HEK293 (cell line): ENCODE measurements around the gene NOX1.
"Not testable (repeated sequence)": the region's sequence is repeated elsewhere in the genome, so short reads cannot be mapped to it uniquely, and the experiment has no call there.

ENCODE experiments used
- CTCF ChIP-seq: fragments of 450-650 bp; formaldehyde crosslinking; IDR thresholded peaks from 2 replicates; pipeline ENCODE4 v1.5.1; 2016; ENCODE audit warnings: missing biosample characterization, missing genetic modification characterization
- GFI1B ChIP-seq: fragments of 450-650 bp; formaldehyde crosslinking; IDR thresholded peaks from 2 replicates; pipeline ENCODE4 v1.5.1; 2016; ENCODE audit warnings: missing biosample characterization, missing genetic modification characterization
- GLI4 ChIP-seq: fragments of 450-650 bp; formaldehyde crosslinking; IDR thresholded peaks from 2 replicates; pipeline ENCODE4 v1.5.1; 2016; ENCODE audit warnings: missing biosample characterization, missing genetic modification characterization
- KLF16 ChIP-seq: fragments of 450-650 bp; formaldehyde crosslinking; IDR thresholded peaks from 2 replicates; pipeline ENCODE4 v1.5.1; 2017; ENCODE audit warnings: missing biosample characterization, missing genetic modification characterization
- YY1 ChIP-seq: fragments of 450-650 bp; formaldehyde crosslinking; IDR thresholded peaks from 2 replicates; pipeline ENCODE4 v1.5.1; 2018; ENCODE audit warnings: missing biosample characterization, missing genetic modification characterization
- ZBTB20 ChIP-seq: fragments of 450-650 bp; formaldehyde crosslinking; IDR thresholded peaks from 2 replicates; pipeline ENCODE4 v1.5.1; 2016; ENCODE audit warnings: missing biosample characterization, missing genetic modification characterization
- ZNF19 ChIP-seq: fragments of 450-650 bp; formaldehyde crosslinking; IDR thresholded peaks from 2 replicates; pipeline ENCODE4; 2016; ENCODE audit warnings: missing biosample characterization, missing genetic modification characterization, low read depth
- ZNF221 ChIP-seq: fragments of 450-650 bp; formaldehyde crosslinking; IDR thresholded peaks from 2 replicates; pipeline ENCODE4 v1.5.1; 2017; ENCODE audit warnings: missing biosample characterization, missing genetic modification characterization, borderline replicate concordance
- ZNF24 ChIP-seq: fragments of 450-650 bp; formaldehyde crosslinking; IDR thresholded peaks from 2 replicates; pipeline ENCODE4 v1.5.1; 2016; ENCODE audit warnings: missing biosample characterization, missing genetic modification characterization
- ZNF423 ChIP-seq: fragments of 450-650 bp; formaldehyde crosslinking; IDR thresholded peaks from 2 replicates; pipeline ENCODE4 v1.5.1; 2016; ENCODE audit warnings: missing biosample characterization, missing genetic modification characterization
- ZNF514 ChIP-seq: fragments of 450-650 bp; formaldehyde crosslinking; IDR thresholded peaks from 2 replicates; pipeline ENCODE4 v1.5.1; 2016; ENCODE audit warnings: missing biosample characterization, missing genetic modification characterization
- ZNF704 ChIP-seq: fragments of 450-650 bp; formaldehyde crosslinking; IDR thresholded peaks from 2 replicates; pipeline ENCODE4 v1.5.1; 2016; ENCODE audit warnings: missing biosample characterization, missing genetic modification characterization

GRCh38 chrX:100808265-100808664 is 65.9 kb downstream of the NOX1 start:
- not testable (repeated sequence) for TF ChIP-seq ZNF24 (tag by site-specific recombination); CTCF (tag by site-specific recombination); ZNF221; GFI1B (tag by site-specific recombination); ZNF704 (tag by site-specific recombination); GLI4 (tag by site-specific recombination); ZNF423 (tag by site-specific recombination); ZNF514 (tag by site-specific recombination); YY1; ZNF19; ZBTB20 (tag by site-specific recombination); KLF16 (tag by site-specific recombination)
